K562 (cell line): ENCODE measurements around the gene OR2V1. TPM values are rescaled to one million over a fixed set of nuclear protein-coding genes. Genes with fewer than 3 reads are reported as not detected.

Source experiments
- FOXK2 ChIP-seq, 2 experiments: fragments of 450-650 bp; IDR thresholded peaks in 1 of 2; conservative IDR thresholded peaks in 1 of 2; 2 replicates each; pipeline ENCODE4 v1.6.1; 2016; ENCODE audit warnings: low read depth in 2 of 2, mild to moderate bottlenecking in 1 of 2
- HMGXB4 ChIP-seq: sonication (generic); formaldehyde crosslinking; IDR thresholded peaks from 2 replicates; pipeline ENCODE4 v1.8.1; 2023; ENCODE audit warnings: mild to moderate bottlenecking, missing genetic modification reagents
- IFI16 ChIP-seq: fragments of 250-450 bp; sonication (Bioruptor Pico); IDR thresholded peaks from 2 replicates; pipeline ENCODE4 v2.1.2; 2022; ENCODE audit warnings: mild to moderate bottlenecking, inconsistent platforms
- KLF13 ChIP-seq: fragments of 450-650 bp; IDR thresholded peaks from 2 replicates; pipeline ENCODE4 v1.6.1; 2016; ENCODE audit warnings: missing genetic modification characterization, low read depth, mild to moderate bottlenecking, missing compliant biosample characterization, moderate library complexity, borderline replicate concordance
- MCM3 ChIP-seq: fragments of 450-650 bp; IDR thresholded peaks from 2 replicates; pipeline ENCODE4 v1.6.1; 2016
- RCOR1 ChIP-seq, 2 experiments: IDR thresholded peaks; 2 replicates each; pipeline ENCODE4 v1.6.1; 2012; ENCODE audit warnings: low read depth in 2 of 2, low read length in 2 of 2, borderline replicate concordance in 1 of 2, improper control_type of control experiment in 1 of 2
- SMC3 ChIP-seq: conservative IDR thresholded peaks from 2 replicates; pipeline ENCODE4 v1.6.1; 2011; ENCODE audit warnings: low read depth, low read length, improper control_type of control experiment; ENCODE audit not compliant: insufficient read depth
- SP1 ChIP-seq: sonication (generic); formaldehyde crosslinking; IDR thresholded peaks from 2 replicates; pipeline ENCODE4 v1.8.1; 2022; ENCODE audit warnings: mild to moderate bottlenecking, missing genetic modification reagents
- STAG1 ChIP-seq: sonication (generic); formaldehyde crosslinking; IDR thresholded peaks from 2 replicates; pipeline ENCODE4 v1.5.0; 2020; ENCODE audit warnings: missing genetic modification reagents, borderline replicate concordance
- THAP7 ChIP-seq: fragments of 250-450 bp; sonication (Bioruptor Pico); IDR thresholded peaks from 2 replicates; pipeline ENCODE4 v1.5.0; 2021
- ZNF253 ChIP-seq: fragments of 250-450 bp; sonication (Bioruptor Pico); conservative IDR thresholded peaks from 2 replicates; pipeline ENCODE4 v1.6.1; 2021; ENCODE audit warnings: mild to moderate bottlenecking
- polyA plus RNA-seq, 8 experiments: library from polyadenylated mRNA; depleted of rRNA in 4 of 8; stranded (reverse) in 5 of 8; unstranded in 3 of 8; fragments of >200 nt; fragmentation: Nextera tagmentation in 2 of 8; fragmentation: Illumina TruSeq in 1 of 8; extraction: Ambion mirVana in 2 of 8; extraction: Trizol in 1 of 8; gene quantifications; 2 replicates each; pipeline versions ENCODE4 v1.2.1 to v1.2.3, GENCODE V29; 2011 to 2014; ENCODE audit warnings: inconsistent platforms in 1 of 8, missing spikeins in 1 of 8
- total RNA-seq, 7 experiments: library from RNA; depleted of rRNA in 6 of 7; stranded (reverse); fragments of >200 nt in 6 of 7; fragmentation: Illumina TruSeq in 2 of 7; extraction: Trizol in 2 of 7; gene quantifications; 2 replicates each; pipeline versions ENCODE4 v1.2.1 to v1.2.3, GENCODE V29; 2011 to 2021; ENCODE audit warnings: low replicate concordance in 1 of 7
- TF ChIP-seq, protein P1 (sequence below): fragments of 200-600 bp; sonication (generic); IDR thresholded peaks from one replicate; pipeline ENCODE4 v1.6.1; 2012; ENCODE audit warnings: mild to moderate bottlenecking, low read depth, low read length, inconsistent platforms

OR2V1 gene
- total and polyA plus RNA-seq, 9 of the 15 experiments (the other 6 are each of a cell fraction or from before 2014, with no cell fraction given): 0.04 to 0.28 (median 0.15) TPM; not detected in 5

DNA sequence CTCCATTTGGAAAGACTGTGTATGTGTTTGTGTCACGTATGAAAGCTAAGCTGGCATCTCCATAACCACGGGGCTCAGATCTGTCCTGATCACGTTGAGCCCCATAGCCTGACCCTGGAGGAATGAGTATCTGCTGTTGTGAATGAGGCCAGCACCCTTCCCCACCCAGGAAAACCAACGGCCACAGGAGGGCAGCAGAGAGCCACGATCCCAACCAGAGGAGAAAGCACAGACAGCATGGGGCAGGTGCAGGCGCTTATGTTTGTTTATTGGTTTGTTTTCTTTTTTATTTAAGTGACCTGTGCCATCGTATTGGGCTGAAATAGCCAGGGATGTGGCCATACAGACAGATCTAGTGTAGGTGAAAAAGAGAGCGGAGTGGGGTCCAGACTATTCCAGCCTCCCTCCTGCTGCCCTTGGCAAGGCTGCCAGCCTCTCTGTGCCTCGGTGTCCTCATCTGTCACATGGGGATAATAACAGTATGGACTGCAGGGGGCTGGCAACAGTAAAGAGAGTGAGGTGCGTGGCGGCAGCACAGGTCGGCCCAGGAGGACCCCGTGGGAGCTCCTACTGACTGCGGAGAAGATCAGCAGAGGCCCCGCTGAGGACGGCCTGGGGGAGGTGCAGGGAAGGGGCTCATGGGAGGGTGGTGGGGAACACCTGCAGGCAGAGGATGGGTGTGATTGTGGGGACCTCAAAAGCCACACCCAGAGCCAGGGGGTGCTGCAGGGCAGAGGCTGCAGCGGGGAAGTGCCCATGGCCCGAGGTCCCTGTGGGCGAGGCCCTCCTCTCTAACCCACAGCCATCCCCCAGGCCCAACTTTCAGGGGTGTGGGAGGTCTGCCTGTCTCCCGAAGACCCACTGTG is 28.6 kb upstream of the OR2V1 start (continued):
- TF ChIP-seq, protein P1, sequence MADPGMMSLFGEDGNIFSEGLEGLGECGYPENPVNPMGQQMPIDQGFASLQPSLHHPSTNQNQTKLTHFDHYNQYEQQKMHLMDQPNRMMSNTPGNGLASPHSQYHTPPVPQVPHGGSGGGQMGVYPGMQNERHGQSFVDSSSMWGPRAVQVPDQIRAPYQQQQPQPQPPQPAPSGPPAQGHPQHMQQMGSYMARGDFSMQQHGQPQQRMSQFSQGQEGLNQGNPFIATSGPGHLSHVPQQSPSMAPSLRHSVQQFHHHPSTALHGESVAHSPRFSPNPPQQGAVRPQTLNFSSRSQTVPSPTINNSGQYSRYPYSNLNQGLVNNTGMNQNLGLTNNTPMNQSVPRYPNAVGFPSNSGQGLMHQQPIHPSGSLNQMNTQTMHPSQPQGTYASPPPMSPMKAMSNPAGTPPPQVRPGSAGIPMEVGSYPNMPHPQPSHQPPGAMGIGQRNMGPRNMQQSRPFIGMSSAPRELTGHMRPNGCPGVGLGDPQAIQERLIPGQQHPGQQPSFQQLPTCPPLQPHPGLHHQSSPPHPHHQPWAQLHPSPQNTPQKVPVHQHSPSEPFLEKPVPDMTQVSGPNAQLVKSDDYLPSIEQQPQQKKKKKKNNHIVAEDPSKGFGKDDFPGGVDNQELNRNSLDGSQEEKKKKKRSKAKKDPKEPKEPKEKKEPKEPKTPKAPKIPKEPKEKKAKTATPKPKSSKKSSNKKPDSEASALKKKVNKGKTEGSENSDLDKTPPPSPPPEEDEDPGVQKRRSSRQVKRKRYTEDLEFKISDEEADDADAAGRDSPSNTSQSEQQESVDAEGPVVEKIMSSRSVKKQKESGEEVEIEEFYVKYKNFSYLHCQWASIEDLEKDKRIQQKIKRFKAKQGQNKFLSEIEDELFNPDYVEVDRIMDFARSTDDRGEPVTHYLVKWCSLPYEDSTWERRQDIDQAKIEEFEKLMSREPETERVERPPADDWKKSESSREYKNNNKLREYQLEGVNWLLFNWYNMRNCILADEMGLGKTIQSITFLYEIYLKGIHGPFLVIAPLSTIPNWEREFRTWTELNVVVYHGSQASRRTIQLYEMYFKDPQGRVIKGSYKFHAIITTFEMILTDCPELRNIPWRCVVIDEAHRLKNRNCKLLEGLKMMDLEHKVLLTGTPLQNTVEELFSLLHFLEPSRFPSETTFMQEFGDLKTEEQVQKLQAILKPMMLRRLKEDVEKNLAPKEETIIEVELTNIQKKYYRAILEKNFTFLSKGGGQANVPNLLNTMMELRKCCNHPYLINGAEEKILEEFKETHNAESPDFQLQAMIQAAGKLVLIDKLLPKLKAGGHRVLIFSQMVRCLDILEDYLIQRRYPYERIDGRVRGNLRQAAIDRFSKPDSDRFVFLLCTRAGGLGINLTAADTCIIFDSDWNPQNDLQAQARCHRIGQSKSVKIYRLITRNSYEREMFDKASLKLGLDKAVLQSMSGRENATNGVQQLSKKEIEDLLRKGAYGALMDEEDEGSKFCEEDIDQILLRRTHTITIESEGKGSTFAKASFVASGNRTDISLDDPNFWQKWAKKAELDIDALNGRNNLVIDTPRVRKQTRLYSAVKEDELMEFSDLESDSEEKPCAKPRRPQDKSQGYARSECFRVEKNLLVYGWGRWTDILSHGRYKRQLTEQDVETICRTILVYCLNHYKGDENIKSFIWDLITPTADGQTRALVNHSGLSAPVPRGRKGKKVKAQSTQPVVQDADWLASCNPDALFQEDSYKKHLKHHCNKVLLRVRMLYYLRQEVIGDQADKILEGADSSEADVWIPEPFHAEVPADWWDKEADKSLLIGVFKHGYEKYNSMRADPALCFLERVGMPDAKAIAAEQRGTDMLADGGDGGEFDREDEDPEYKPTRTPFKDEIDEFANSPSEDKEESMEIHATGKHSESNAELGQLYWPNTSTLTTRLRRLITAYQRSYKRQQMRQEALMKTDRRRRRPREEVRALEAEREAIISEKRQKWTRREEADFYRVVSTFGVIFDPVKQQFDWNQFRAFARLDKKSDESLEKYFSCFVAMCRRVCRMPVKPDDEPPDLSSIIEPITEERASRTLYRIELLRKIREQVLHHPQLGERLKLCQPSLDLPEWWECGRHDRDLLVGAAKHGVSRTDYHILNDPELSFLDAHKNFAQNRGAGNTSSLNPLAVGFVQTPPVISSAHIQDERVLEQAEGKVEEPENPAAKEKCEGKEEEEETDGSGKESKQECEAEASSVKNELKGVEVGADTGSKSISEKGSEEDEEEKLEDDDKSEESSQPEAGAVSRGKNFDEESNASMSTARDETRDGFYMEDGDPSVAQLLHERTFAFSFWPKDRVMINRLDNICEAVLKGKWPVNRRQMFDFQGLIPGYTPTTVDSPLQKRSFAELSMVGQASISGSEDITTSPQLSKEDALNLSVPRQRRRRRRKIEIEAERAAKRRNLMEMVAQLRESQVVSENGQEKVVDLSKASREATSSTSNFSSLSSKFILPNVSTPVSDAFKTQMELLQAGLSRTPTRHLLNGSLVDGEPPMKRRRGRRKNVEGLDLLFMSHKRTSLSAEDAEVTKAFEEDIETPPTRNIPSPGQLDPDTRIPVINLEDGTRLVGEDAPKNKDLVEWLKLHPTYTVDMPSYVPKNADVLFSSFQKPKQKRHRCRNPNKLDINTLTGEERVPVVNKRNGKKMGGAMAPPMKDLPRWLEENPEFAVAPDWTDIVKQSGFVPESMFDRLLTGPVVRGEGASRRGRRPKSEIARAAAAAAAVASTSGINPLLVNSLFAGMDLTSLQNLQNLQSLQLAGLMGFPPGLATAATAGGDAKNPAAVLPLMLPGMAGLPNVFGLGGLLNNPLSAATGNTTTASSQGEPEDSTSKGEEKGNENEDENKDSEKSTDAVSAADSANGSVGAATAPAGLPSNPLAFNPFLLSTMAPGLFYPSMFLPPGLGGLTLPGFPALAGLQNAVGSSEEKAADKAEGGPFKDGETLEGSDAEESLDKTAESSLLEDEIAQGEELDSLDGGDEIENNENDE: no peak
- TF ChIP-seq HMGXB4 (no peak; the same call in 1 of the 2 replicates), FOXK2 (conservative IDR thresholded peaks at IDR 0.05 in 1 of 2, IDR thresholded peaks at IDR 0.05 in 1 of 2; ENCODE audit: low read depth in 2 of 2) (peak; percentile 59 to 74; a peak in 3 of 4 replicates), MCM3 (no peak), ZNF253 (no peak), STAG1 (CRISPR knock-in tag) (peak; percentile 69; the same call in 1 of the 2 replicates), RCOR1 (IDR thresholded peaks at IDR 0.05; ENCODE audit: borderline replicate concordance in 1 of 2, low read depth in 2 of 2, low read length in 2 of 2) (peak in 1 of 2 experiments; percentile 66; a peak in 1 of 4 replicates), SP1 (CRISPR knock-in tag) (peak; percentile 47; the same call in 1 of the 2 replicates), KLF13 (no peak), SMC3 (peak; percentile 92), IFI16 (CRISPR knock-in tag) (no peak), THAP7 (CRISPR knock-in tag) (no peak)
